KG1 (cell line): Measurements from ENCODE around the gene KRT72.

Source experiments
- DNase-seq: peaks from one replicate; lab custom pipeline; 2025; lab: John Stamatoyannopoulos, UW

KRT72 gene

DNA sequence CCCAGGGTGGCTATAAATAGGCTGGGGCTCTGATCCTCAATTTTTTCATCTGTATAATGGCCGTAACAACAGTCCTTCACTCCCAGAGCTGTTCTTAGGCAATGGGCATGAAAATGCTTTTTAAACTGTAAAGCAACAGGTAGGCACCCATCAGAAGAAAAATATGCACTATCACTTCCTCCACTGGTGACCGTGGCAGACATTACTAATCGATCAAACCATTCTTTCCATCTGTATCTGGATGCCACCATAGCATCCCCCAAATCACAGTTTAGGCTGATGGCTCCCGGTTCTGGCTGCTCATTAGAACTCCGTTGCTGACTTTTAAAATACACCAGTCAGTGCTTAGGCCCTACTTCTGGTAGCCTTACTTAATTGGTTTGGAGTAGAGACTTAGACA, 59.6 kb downstream of the KRT72 start:
- DNase-seq, result no peak

DNA sequence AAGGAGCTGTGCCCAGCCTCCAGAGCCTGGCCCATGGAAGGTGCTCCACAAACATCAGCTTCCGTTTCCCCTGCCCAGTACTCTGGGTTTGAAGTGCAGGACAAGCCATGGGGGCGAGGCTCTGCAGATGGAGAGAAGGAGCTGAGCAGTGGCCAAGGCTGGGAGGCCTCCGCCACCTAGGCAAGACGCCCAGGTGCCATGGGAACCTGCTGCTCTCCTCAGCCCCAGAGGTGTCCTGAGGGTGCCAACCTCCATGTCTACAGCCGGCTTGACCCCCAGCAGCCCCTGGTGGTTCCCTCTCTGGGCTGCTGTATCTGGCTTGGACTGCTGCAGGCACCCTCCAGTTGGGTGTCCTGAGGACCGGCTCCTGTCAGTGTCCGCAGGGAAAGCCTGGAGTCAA, 60.7 kb downstream of the KRT72 start:
- DNase-seq, result no peak

DNA sequence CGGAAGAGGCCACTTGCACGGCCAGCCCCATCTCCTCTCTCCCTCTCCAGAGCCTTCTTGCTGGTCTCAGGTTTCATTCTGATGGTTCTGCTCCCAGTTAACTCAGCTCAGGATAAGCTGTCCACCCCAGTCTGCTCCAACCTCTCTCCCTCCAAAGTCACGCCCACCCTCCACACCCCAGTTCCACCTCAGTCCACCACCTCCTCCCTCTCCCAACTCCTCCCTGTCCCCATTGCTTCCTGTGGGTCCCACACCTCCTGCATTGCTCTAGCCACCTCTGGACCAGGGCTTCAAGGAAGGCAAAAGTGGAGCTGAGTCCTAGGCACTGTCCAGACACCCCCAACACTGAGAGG, 61.5 kb downstream of the KRT72 start:
- DNase-seq, result no peak

DNA sequence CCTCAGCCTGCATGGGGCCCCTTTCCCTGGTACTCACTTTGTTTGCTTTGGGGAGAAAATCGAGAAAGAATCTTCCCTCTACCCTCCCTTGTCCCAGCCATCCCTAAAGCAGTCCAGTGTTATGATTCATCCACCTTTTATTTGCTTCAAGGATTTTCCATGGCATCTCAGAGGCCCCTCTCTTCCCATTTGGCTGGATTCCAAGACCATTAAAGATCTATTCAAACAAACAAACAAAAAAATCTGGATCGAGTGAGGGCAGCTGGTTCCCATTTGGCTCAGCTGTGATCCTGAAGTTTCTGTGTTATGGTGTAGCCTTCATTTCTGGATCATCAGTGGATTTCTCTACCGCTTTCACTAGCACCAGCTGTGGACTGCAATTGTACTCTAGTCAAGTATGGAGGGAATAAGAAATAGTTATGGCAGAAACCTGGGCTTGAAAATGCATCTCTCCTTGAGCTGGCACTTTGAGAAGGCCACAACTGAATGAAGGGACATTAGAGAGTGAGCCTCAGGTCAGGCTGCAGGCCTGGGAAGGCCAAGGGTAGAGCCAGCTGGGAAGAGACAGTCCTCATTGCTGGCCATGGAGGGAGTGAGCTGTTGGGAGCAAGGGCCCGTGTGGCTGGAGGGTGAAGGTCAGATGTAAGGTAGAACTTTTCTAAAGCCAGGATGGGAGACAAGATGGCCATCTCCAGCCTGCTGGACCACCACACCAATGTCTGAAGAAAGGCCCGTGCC, 62.0 kb downstream of the KRT72 start:
- DNase-seq, result no peak

DNA sequence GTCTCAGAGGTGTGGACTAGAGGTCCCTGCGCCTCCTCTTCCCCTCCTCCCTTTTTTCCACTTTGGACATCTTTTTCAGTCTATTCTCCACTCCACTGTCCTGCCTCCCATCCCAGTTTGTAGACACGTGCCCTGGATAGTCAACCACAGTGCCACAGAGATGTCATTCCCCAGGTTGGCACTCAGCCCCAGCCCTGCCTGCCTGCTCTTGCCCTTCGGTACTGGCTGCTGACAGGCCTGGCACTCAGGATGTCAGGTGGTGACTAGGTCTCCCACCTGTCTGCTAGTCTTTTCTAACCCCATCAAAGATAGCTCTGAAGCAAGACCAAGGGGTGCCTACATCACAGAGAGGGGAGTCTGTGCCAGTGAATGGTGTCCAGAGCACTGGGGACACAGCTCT, 64.2 kb downstream of the KRT72 start:
- no peak for DNase-seq
